Stomach (tissue), 4 donors: ENCODE data around the gene PDS5A.

Experiments
- EP300 ChIP-seq: sonication (generic); formaldehyde crosslinking; IDR thresholded peaks from one replicate; pipeline ENCODE4 v1.6.1; 2017; ENCODE audit warnings: antibody characterized with exemption
- POLR2A ChIP-seq, 4 donors: fragments of 450-650 bp; IDR thresholded peaks; one replicate each; pipeline ENCODE4 v1.6.1; 2016; ENCODE audit warnings: antibody characterized with exemption in 4 of 4, control low read depth in 2 of 4, mild to moderate bottlenecking in 1 of 4, moderate library complexity in 1 of 4
- POLR2AphosphoS5 ChIP-seq, 3 donors: sonication (generic); formaldehyde crosslinking; IDR thresholded peaks; one replicate each; pipeline ENCODE4 v1.6.1; 2016; ENCODE audit warnings: antibody characterized with exemption in 3 of 3
- TF ChIP-seq, protein P1 (sequence below), 7 experiments: fragments of 450-650 bp in 4 of 7; fragments of 200-600 bp in 3 of 7; sonication (generic) in 3 of 7; IDR thresholded peaks; one replicate each; pipeline ENCODE4 v1.5.1; 2016 to 2019; ENCODE audit warnings: antibody characterized with exemption in 7 of 7, control low read depth in 2 of 7, mild to moderate bottlenecking in 1 of 7

DNA sequence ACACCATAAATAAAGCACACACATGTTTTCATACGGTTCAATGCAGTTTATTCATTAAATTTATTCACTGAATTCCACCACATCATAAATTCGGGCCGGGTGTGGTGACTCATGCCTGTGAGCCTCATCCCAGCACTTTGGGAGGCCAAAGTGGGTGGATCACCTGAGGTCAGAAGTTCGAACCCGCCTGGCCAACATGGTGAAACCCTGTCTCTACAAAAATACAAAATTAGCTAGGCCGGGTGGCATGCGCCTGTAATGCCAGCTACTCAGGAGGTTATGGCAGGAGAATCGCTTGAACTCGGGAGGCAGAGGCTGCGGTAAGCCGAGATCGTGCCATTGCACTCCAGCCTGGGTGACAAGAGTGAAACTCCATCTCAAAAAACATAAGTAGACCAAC, 131.6 kb downstream of the PDS5A start:
- TF ChIP-seq POLR2AphosphoS5 (IDR thresholded peaks at IDR 0.05) (no peak), EP300 (no peak), POLR2A (IDR thresholded peaks at IDR 0.05) (no peak)
- TF ChIP-seq, protein P1, sequence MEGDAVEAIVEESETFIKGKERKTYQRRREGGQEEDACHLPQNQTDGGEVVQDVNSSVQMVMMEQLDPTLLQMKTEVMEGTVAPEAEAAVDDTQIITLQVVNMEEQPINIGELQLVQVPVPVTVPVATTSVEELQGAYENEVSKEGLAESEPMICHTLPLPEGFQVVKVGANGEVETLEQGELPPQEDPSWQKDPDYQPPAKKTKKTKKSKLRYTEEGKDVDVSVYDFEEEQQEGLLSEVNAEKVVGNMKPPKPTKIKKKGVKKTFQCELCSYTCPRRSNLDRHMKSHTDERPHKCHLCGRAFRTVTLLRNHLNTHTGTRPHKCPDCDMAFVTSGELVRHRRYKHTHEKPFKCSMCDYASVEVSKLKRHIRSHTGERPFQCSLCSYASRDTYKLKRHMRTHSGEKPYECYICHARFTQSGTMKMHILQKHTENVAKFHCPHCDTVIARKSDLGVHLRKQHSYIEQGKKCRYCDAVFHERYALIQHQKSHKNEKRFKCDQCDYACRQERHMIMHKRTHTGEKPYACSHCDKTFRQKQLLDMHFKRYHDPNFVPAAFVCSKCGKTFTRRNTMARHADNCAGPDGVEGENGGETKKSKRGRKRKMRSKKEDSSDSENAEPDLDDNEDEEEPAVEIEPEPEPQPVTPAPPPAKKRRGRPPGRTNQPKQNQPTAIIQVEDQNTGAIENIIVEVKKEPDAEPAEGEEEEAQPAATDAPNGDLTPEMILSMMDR (IDR thresholded peaks at IDR 0.05) = no peak
